Trophoblast cell (in vitro differentiated cells and primary cell): ENCODE measurements around the gene MRGPRF.

Experiments used
- DNase-seq, 2 donors: peaks; one replicate each; pipeline ENCODE4 v3.0.0-alpha.2; 2016
- H2AFZ ChIP-seq: 2 replicates; pipeline ENCODE4 v1.6.1; 2013; ENCODE audit warnings: low read length, moderate library complexity, mild to moderate bottlenecking; ENCODE audit not compliant: insufficient read depth, poor library complexity
- H2AK5ac ChIP-seq: 2 replicates; pipeline ENCODE4 v1.6.1; 2013; ENCODE audit warnings: mild to moderate bottlenecking, low read length
- H2BK120ac ChIP-seq: 2 replicates; pipeline ENCODE4 v1.6.1; 2013; ENCODE audit warnings: low read length, mild to moderate bottlenecking, moderate library complexity; ENCODE audit not compliant: insufficient read depth, poor library complexity
- H2BK12ac ChIP-seq: 2 replicates; pipeline ENCODE4 v1.6.1; 2013; ENCODE audit warnings: mild to moderate bottlenecking, low read length, moderate library complexity
- H2BK5ac ChIP-seq: 2 replicates; pipeline ENCODE4 v1.6.1; 2013; ENCODE audit warnings: low read length, low read depth, moderate library complexity, mild to moderate bottlenecking; ENCODE audit not compliant: poor library complexity
- H3K14ac ChIP-seq: 2 replicates; pipeline ENCODE4 v1.6.1; 2013; ENCODE audit warnings: mild to moderate bottlenecking, low read length
- H3K18ac ChIP-seq: 2 replicates; pipeline ENCODE4 v1.6.1; 2013; ENCODE audit warnings: mild to moderate bottlenecking, low read length
- H3K23ac ChIP-seq: 2 replicates; pipeline ENCODE4 v1.6.1; 2013; ENCODE audit warnings: low read length
- H3K27ac ChIP-seq: 2 replicates; pipeline ENCODE4 v1.5.1; 2013; ENCODE audit warnings: low read depth, mild to moderate bottlenecking, inconsistent platforms, low read length, moderate library complexity
- H3K27me3 ChIP-seq: 2 replicates; pipeline ENCODE4 v1.6.1; 2013; ENCODE audit warnings: inconsistent platforms, mild to moderate bottlenecking, low read length, moderate library complexity; ENCODE audit not compliant: insufficient read depth
- H3K36me3 ChIP-seq, 2 experiments: 1 replicate in 1 of 2; 2 replicates in 1 of 2; pipeline ENCODE4 v1.6.1; 2013; ENCODE audit warnings: low read length in 2 of 2, mild to moderate bottlenecking in 2 of 2, moderate library complexity in 1 of 2; ENCODE audit not compliant: insufficient read depth in 2 of 2, control insufficient read depth in 1 of 2
- H3K4ac ChIP-seq: 2 replicates; pipeline ENCODE4 v1.6.1; 2013; ENCODE audit warnings: low read depth, mild to moderate bottlenecking, low read length, moderate library complexity
- H3K4me1 ChIP-seq, 2 experiments: 1 replicate in 1 of 2; 2 replicates in 1 of 2; pipeline ENCODE4 v1.6.1; 2013; ENCODE audit warnings: low read length in 2 of 2, mild to moderate bottlenecking in 2 of 2, moderate library complexity in 1 of 2; ENCODE audit not compliant: insufficient read depth in 2 of 2, control insufficient read depth in 1 of 2
- H3K4me2 ChIP-seq: 2 replicates; pipeline ENCODE4 v1.6.1; 2013; ENCODE audit warnings: inconsistent platforms, mild to moderate bottlenecking, low read length, moderate library complexity
- H3K4me3 ChIP-seq: 2 replicates; pipeline ENCODE4 v1.5.1; 2013; ENCODE audit warnings: mild to moderate bottlenecking, low read depth, low read length, inconsistent platforms
- H3K79me1 ChIP-seq: one replicate; pipeline ENCODE4 v1.6.1; 2013; ENCODE audit warnings: low read length
- H3K79me2 ChIP-seq: 2 replicates; pipeline ENCODE4 v1.6.1; 2013; ENCODE audit warnings: low read length, mild to moderate bottlenecking; ENCODE audit not compliant: control insufficient read depth, insufficient read depth, poor library complexity
- H3K9ac ChIP-seq: 2 replicates; pipeline ENCODE4 v1.6.1; 2013; ENCODE audit warnings: mild to moderate bottlenecking, low read length
- H3K9me3 ChIP-seq: 2 replicates; pipeline ENCODE4 v1.6.1; 2013; ENCODE audit warnings: low read depth, mild to moderate bottlenecking, control low read depth, inconsistent platforms, low read length; ENCODE audit not compliant: insufficient read depth
- H4K12ac ChIP-seq: 2 replicates; pipeline ENCODE4 v1.6.1; 2013; ENCODE audit warnings: low read depth, mild to moderate bottlenecking, low read length, moderate library complexity
- H4K8ac ChIP-seq: 2 replicates; pipeline ENCODE4 v1.6.1; 2013; ENCODE audit warnings: low read depth, mild to moderate bottlenecking, low read length, moderate library complexity
- H4K91ac ChIP-seq: one replicate; pipeline ENCODE4 v1.6.1; 2013; ENCODE audit warnings: low read depth, mild to moderate bottlenecking, low read length, moderate library complexity
- WGBS: extraction: QIAGEN DNeasy Blood & Tissue Kit; methylation state at CpG from one replicate; pipeline ENCODE4 v1.1.7; 2013; ENCODE audit warnings: missing lambda C conversion rate; ENCODE audit not compliant: insufficient read length, insufficient coverage; ENCODE audit errors: extremely low coverage; 5-methylcytosine and 5-hydroxymethylcytosine counted together

The MRGPRF gene

GRCh38 chr11:68992743-68993255 is 20.2 kb downstream of the MRGPRF start:
- no peak overlapping the region for H4K91ac ChIP-seq
- no peak overlapping the region for H4K12ac ChIP-seq
- H3K14ac ChIP-seq: no peak overlapping the region
- H3K4me1 ChIP-seq: no peaks in the 10 kb centered on the region
- H3K9me3 ChIP-seq: peaks cover 2% of the 10 kb centered on the region
- H3K27ac ChIP-seq: no peak overlapping the region
- no peak overlapping the region for H2AK5ac ChIP-seq
- no peak overlapping the region for H4K8ac ChIP-seq
- no peaks in the 10 kb centered on the region for H3K36me3 ChIP-seq
- H2BK5ac ChIP-seq: no peak overlapping the region
- no peak overlapping the region for H2BK120ac ChIP-seq
- H3K4me3 ChIP-seq: no peak overlapping the region
- no CpG with 5 or more reads among the region's 14 CpGs for WGBS
- no peak overlapping the region for H3K9ac ChIP-seq
- H3K27me3 ChIP-seq: no peaks in the 10 kb centered on the region
- H2BK12ac ChIP-seq: no peak overlapping the region
- DNase-seq: no peak
- H3K79me1 ChIP-seq: no peaks in the 10 kb centered on the region
- no peak overlapping the region for H2AFZ ChIP-seq
- no peak overlapping the region for H3K23ac ChIP-seq
- no peak overlapping the region for H3K18ac ChIP-seq
- H3K4ac ChIP-seq: no peak overlapping the region
- H3K79me2 ChIP-seq: no peaks in the 10 kb centered on the region
- H3K4me2 ChIP-seq: no peak overlapping the region

DNA sequence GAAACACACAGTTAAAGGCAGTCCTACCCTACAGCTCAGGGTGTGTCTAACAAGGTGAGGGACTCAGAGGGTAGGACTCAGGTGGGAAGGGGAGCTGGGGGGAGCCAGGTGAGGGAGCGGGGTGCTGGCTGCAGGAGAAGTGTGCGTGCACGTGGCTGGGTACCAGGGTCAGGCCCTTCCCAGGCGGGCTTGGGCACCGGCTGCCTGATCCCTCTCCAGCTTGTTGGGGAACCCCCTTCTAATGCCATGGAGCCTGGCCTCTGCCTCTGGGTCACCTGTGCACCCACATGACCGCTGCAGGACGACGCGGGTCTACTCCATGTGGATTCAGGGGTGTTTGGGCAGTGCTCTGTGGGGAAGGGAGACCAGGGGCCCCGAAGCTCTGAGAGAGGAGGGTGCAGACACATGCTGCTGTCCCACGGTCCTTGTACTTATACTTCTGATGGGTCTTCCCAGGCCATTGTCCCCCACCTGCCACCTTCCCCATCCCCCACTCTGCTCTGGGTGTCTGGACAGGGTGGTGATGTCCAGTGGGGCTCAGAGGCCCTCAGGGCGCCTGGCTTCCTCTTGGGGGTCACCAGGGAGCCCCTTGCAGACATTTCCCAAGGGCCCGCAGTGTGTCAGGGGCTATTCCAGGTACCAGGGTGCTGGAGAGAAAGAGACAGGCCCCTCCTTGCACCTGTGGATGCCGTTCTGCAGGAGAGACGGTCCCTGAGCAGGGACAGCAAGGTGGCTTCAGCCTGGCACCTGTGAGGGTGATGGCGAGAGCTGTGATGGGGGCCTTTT is 21.9 kb downstream of the MRGPRF start:
- Histone ChIP-seq H3K18ac (no peak overlapping the region), H4K91ac (no peak overlapping the region), H3K36me3 (no peaks in the 10 kb centered on the region), H3K9me3 (no peaks in the 10 kb centered on the region), H3K23ac (no peak overlapping the region), H2AFZ (no peak overlapping the region), H4K12ac (no peak overlapping the region), H3K4me1 (no peaks in the 10 kb centered on the region), H3K4ac (no peak overlapping the region), H2BK120ac (no peak overlapping the region), H3K4me3 (no peak overlapping the region), H3K79me2 (no peaks in the 10 kb centered on the region), H3K79me1 (no peaks in the 10 kb centered on the region), H2BK12ac (no peak overlapping the region), H2AK5ac (no peak overlapping the region), H4K8ac (no peak overlapping the region), H3K27ac (no peak overlapping the region), H3K14ac (no peak overlapping the region), H2BK5ac (no peak overlapping the region), H3K9ac (no peak overlapping the region), H3K27me3 (no peaks in the 10 kb centered on the region), H3K4me2 (no peak overlapping the region)
- DNase-seq: no peak
- no CpG with 5 or more reads among the region's 16 CpGs for WGBS

GRCh38 chr11:68989936-68990606 is 23.0 kb downstream of the MRGPRF start:
- no peaks in the 10 kb centered on the region for H3K36me3 ChIP-seq
- H3K4ac ChIP-seq: no peak overlapping the region
- H2BK5ac ChIP-seq: no peak overlapping the region
- no peaks in the 10 kb centered on the region for H3K79me1 ChIP-seq
- H2BK12ac ChIP-seq: no peak overlapping the region
- H3K4me1 ChIP-seq: no peaks in the 10 kb centered on the region
- no peak overlapping the region for H3K4me2 ChIP-seq
- no peak overlapping the region for H2AK5ac ChIP-seq
- H3K18ac ChIP-seq: no peak overlapping the region
- H3K9me3 ChIP-seq: no peaks in the 10 kb centered on the region
- H3K27me3 ChIP-seq: no peaks in the 10 kb centered on the region
- H4K91ac ChIP-seq: no peak overlapping the region
- WGBS: no CpG with 5 or more reads among the region's 8 CpGs
- no peak for DNase-seq
- H4K8ac ChIP-seq: no peak overlapping the region
- no peak overlapping the region for H3K23ac ChIP-seq
- no peak overlapping the region for H3K4me3 ChIP-seq
- H4K12ac ChIP-seq: no peak overlapping the region
- H3K27ac ChIP-seq: no peak overlapping the region
- no peak overlapping the region for H3K9ac ChIP-seq
- H2BK120ac ChIP-seq: no peak overlapping the region
- H3K14ac ChIP-seq: no peak overlapping the region
- H3K79me2 ChIP-seq: no peaks in the 10 kb centered on the region
- H2AFZ ChIP-seq: no peak overlapping the region

GRCh38 chr11:68988491-68988890 is 24.6 kb downstream of the MRGPRF start:
- no peak overlapping the region for H2BK120ac ChIP-seq
- H3K23ac ChIP-seq: no peak overlapping the region
- H2AFZ ChIP-seq: no peak overlapping the region
- H3K9me3 ChIP-seq: no peaks in the 10 kb centered on the region
- H3K79me1 ChIP-seq: no peaks in the 10 kb centered on the region
- no peak overlapping the region for H2BK5ac ChIP-seq
- H3K27me3 ChIP-seq: no peaks in the 10 kb centered on the region
- no peak overlapping the region for H3K14ac ChIP-seq
- no peak overlapping the region for H4K8ac ChIP-seq
- no peak overlapping the region for H3K27ac ChIP-seq
- H3K9ac ChIP-seq: no peak overlapping the region
- H2BK12ac ChIP-seq: no peak overlapping the region
- no peak overlapping the region for H3K18ac ChIP-seq
- no peak for DNase-seq
- no peak overlapping the region for H4K91ac ChIP-seq
- H3K4ac ChIP-seq: no peak overlapping the region
- H2AK5ac ChIP-seq: no peak overlapping the region
- no peaks in the 10 kb centered on the region for H3K79me2 ChIP-seq
- no peak overlapping the region for H3K4me2 ChIP-seq
- no peaks in the 10 kb centered on the region for H3K36me3 ChIP-seq
- H3K4me3 ChIP-seq: no peak overlapping the region
- H3K4me1 ChIP-seq: no peaks in the 10 kb centered on the region
- no peak overlapping the region for H4K12ac ChIP-seq
